LHCN-M2 (cell line): ENCODE measurements around the gene ING1. TPM values are rescaled to one million over a fixed set of nuclear protein-coding genes. Genes with fewer than 3 reads are reported as not detected.
"Not testable (repeated sequence)": the region's sequence is repeated elsewhere in the genome, so short reads cannot be mapped to it uniquely, and the experiment has no call there.

Experiments
- DNase-seq: peaks from one replicate; pipeline ENCODE4 v3.0.0-alpha.2; 2012; ENCODE audit warnings: low read depth
- total RNA-seq: library from RNA; depleted of rRNA; stranded (reverse); fragments of >200 nt; gene quantifications from 2 replicates; pipeline ENCODE4 v1.2.3, GENCODE V29; 2014

Gene ING1
- total RNA-seq, 1 experiment from 2014 or later = 14.8 TPM

DNA sequence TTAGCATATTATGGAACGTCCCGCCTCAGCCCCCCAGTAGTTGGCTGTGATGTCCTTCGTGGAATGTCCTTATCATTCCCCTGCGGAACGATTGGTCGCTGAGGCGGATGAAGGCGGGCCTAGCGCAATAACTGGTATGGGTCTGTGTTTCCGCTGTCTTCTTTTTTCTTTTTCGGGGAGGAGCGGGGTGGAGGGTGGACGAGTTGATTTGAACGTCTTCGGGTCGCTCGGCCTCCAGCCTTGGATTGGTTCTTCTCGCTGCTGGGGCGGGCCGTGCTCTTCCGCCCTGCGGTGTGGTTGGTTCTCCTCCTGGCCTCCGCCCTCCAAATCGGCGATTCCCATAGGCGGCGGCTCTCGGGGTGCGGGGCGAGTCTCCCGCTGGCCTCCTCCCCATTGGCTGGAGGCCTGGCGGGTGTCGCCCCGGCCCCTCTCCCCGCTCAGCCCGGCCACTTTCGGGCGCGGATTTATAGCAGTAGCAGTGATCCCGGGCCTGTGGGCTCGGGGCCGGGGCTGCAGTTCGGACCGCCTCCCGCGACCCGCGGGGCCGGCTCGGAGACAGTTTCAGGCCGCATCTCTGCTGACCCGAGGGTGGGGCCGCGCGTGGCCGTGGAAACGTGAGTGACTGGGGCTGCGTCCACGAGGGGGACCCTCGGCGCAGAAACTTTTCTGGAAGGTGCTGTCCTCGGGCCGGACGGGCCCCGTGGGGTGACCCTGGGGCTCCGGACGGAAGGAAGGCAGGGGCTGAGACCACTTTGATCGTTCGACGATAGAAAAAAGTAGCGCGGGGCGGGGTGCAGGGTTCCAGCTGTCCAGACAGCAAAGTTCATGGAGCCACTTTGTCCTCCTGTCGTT, 2.1 kb downstream of the ING1 start:
- DNase-seq = peak; percentile 100

DNA sequence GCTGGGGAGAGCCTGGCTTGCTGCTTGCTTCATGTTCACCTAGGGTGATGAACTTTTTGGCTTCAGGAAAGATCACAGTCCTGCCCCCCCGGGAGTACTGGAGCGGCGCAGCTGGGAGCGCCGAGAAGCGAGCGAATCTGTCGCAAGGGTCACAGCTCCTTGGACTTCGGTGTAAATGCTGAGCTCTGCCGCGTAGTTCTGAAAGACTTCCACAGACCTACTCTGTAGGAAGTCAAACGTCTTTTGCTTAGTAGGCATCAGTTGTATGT, 2.7 kb downstream of the ING1 start:
- peak; percentile 21 for DNase-seq

GRCh38 chr13:110719036-110719710, 5.7 kb downstream of the ING1 start:
- no peak for DNase-seq

DNA sequence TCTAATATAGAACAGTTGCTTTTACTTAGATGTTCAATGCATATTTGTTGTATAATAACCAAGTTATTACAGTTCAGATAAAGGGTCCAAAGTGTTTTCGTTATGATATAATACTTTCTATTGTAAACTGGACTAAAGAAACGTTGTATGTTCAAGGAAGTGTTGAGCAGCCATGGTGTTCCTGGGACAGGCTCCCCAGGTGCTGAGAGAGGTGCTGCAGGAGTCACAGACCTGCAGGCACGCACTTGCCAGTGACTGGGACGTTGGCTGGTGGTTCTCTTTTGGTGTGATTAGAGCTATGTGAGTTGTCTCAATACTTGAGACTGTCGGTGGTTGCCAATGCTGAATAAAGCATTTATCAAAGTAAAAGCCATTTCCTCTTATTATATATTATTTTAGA, 9.5 kb downstream of the ING1 start:
- DNase-seq = no peak

DNA sequence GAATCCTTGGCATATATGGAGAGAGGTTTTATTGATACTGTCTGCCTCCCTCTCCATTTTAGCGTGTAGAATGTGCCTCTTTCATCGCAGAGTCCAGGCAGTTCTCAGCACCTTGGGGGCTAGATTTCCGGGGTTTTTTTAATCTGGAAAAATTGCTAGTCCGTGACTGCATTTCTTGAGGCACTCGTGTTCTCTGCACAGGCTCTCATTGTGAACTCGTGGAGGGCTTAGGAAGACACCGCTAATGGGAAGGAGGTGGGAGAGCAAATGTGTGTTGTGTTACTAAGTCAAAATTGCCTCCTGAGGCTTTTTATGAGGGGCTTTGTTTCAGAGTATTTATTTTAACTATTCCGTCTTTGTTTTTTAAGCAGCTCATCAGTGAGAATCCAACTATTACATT, 10.1 kb downstream of the ING1 start:
- DNase-seq = no peak

DNA sequence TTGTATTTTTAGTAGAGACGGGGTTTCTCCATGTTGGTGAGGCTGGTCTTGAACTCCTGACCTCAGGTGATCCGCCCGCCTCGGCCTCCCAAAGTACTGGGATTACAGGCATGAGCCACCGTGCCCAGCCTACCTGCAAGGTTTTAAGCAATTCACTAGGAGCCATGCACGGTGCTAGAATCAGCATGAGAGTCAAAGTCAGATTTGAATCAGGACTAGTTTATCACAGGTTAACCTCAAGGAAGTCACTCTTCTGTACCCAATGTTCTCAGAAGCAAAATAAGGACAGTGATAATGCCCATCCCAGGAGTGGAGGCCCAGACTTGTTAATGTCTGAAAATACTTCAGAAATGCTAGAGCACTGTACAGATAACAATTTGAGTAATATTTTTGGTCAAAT, 12.7 kb downstream of the ING1 start:
- not testable (repeated sequence) for DNase-seq

- no peak for DNase-seq
Observed at GRCh38 chr13:110726726-110727125, 13.2 kb downstream of the ING1 start.

GRCh38 chr13:110731072-110731471, 17.6 kb downstream of the ING1 start:
- no peak for DNase-seq

GRCh38 chr13:110734561-110734960, 21.1 kb downstream of the ING1 start:
- no peak for DNase-seq

GRCh38 chr13:110737555-110737954, 24.1 kb downstream of the ING1 start:
- no peak for DNase-seq

GRCh38 chr13:110743687-110744086, 30.2 kb downstream of the ING1 start:
- no peak for DNase-seq

DNA sequence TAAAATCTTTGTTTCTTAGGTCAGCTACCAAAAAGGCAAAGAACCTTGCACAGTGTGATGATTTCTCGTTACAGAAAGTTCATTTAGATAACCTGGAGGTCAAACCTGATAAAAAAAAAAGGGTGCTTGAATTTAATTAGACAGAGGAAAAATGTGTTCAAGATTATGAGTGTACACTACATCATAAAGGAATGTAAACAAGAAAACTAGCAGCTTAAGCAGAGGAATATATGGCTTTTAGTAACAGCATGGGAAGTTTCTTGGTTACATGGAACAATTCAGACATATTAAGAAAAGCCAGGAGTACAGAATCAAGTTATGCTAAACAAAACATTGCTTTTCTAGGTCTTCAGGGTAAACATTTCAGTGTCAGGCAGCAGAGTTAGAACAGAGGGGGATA, 32.9 kb downstream of the ING1 start:
- no peak for DNase-seq

- no peak for DNase-seq
Observed at GRCh38 chr13:110748271-110748670, 34.8 kb downstream of the ING1 start.

- no peak for DNase-seq
Observed at GRCh38 chr13:110756219-110756631, 42.7 kb downstream of the ING1 start.

GRCh38 chr13:110757296-110757695, 43.8 kb downstream of the ING1 start:
- DNase-seq = no peak

- DNase-seq = no peak
Observed at GRCh38 chr13:110758195-110758805, 44.8 kb downstream of the ING1 start.

DNA sequence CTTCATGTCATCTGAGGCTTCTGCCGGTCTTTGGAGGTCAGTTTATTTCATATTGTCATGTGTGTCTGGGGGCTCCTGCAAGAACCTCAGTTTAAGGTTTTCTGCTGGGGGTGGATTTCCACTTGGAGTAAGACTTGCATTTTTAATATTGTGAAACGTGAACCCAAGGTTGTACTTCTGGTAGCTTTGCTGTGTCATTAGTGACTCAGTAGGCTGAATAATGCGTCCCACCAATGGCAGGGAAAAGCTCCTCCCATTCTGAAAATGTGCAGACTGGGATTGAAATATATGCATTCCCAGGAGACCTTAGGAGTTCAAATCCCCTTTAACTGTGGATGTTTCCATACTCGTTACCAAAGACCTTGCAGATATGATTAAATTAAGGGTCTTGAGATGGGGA, 46.2 kb downstream of the ING1 start:
- DNase-seq = peak; percentile 42

GRCh38 chr13:110760611-110761010, 47.1 kb downstream of the ING1 start:
- no peak for DNase-seq

- DNase-seq = no peak
Observed at GRCh38 chr13:110766671-110767430, 53.4 kb downstream of the ING1 start.

DNA sequence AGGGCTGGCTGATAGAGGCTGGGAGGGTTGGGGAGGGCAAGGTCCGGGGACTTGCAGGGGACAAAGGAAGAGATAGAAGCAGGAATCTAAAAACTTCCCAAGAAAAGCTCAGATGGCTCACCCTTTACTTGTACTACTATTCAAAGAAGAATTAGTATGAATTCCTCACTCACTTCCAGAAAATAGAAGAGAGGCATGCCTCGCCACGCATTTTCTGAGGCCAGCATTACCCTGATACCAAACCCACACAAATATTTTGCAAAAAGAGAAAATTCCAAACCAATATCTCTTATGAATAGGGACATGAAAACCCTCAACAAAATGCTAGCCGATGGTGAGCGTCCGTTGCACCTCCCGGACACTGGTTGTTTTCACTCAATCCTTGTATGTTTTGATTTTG, 54.0 kb downstream of the ING1 start:
- no peak for DNase-seq

GRCh38 chr13:110769097-110769496, 55.6 kb downstream of the ING1 start:
- no peak for DNase-seq

- no peak for DNase-seq
Observed at GRCh38 chr13:110770678-110771077, 57.2 kb downstream of the ING1 start.
